Activated CD8-positive, alpha-beta memory T cell treated with anti-CD3 and anti-CD28 coated beads, Interleukin-2, amount 50 U/mL, for 4 hours (primary cell): ENCODE results near the gene MAL.

Experiments
- DNase-seq: peaks from one replicate; pipeline ENCODE4 v3.0.0-alpha.2; 2020

Gene MAL

GRCh38 chr2:95050385-95051300 is 25.1 kb downstream of the MAL start:
- no peak for DNase-seq

DNA sequence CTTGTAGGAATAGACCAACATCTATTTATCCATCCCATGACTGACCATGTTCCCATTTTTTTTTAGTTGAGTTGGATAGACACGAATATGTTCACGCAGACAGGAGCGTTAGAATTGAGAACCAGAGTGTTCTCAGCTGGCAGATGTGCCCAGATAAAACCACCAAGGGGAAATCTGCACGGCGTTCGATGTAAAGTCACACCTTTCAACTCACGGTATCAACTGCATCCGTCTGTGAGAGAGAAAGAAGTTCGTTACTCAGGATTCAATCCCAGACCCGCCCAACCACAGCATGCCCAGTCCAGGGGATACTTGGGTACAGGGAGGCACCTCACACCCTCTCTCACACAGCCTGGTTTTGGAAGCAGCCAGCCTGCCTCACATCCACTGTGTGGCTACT is 26.1 kb downstream of the MAL start:
- no peak for DNase-seq

GRCh38 chr2:95052307-95052706 is 26.8 kb downstream of the MAL start:
- no peak for DNase-seq

DNA sequence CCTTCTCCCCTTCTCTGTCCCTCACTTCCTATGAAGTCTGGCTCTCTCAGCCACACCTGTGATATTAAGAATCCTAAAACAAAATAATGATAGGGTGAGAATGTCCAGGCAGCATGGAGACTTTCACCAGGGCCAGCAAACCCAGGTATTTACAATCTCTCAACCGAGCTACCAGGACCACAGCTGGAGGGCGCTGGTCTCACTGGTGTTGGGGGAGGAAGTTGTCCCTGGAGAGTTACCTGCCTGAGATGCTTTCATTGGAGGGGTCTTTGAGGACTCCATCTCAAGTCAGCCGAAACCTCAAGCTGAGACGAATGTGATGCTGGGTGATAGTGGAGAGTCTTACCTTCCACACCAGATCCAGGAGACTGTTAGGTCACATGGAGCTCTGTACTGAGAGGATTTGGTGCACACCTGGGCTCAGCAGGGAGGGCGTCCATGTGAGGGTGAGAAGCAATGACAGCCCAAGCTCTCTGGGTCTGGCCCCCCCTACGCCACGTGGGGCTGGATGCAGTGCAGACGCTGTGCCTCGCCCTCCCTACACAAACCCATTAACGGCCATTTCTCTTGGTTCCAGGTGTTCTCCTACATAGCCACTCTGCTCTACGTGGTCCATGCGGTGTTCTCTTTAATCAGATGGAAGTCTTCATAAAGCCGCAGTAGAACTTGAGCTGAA is 27.4 kb downstream of the MAL start:
- no peak for DNase-seq

GRCh38 chr2:95053543-95053942 is 28.0 kb downstream of the MAL start:
- DNase-seq, result no peak

- DNase-seq, result no peak
Measured at GRCh38 chr2:95054016-95054415, 28.5 kb downstream of the MAL start.

DNA sequence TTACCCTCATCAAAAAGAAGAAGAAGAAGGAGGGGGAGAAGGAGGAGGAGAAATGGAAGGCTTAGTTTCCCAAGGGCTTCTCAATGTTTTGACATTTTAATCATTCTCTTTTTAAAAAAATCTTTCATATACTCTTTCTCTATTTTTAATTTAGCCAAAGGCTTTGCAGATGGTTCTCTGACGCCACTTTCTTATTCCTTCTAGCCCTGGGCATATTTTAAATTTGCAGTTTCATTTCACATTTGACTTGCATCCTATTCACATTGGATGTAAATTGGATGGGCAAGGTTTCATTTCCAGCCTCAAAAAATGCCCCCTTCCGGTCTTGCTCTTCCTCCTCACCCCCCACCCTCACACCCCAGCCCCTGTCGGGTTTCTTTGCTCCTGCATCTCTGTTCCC is 29.8 kb downstream of the MAL start:
- no peak for DNase-seq

- DNase-seq, result no peak
Measured at GRCh38 chr2:95056044-95056443, 30.5 kb downstream of the MAL start.

GRCh38 chr2:95056461-95057459 is 31.3 kb downstream of the MAL start:
- no peak for DNase-seq

DNA sequence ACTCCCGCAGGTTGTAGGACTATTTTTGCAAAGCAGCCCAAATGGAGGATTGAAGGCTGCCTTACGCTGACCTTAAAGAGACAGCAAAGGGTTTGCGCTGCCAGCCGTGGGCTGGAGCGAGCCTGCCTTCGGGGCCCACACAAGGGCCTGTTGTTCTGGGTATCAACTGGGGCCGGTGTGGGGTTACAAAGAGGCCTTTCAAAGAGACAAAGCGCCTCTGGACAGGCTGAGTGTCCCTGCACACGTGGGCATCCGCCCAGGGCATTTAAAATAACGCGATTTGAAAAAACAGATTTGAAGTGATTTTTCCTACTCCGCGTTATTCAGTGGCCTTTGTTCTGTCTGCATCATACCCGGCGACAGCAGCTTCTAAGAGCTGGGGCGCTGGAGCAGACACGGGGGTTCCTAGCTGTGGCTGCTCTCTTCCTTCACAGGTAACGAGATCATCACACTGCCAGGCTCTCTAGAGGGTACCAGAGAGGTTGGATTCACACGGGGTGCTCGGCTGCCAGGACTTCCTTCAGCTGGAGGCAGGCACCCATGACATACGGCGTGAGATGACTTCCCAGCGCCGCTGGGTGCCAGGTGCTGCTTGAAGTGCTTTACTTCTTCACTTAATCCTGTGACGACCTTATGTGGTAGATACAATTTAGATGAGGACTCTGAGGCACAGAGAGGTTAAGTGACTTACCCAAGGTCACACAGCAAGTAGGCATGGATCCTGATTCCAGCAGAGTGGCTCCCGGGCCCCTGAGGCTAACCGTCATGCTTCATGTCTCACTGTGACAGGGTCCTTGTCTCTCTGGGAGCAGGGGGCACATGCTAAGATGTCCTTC is 32.2 kb downstream of the MAL start:
- DNase-seq, result no peak

- DNase-seq, result no peak
Measured at GRCh38 chr2:95058466-95058988, 33.0 kb downstream of the MAL start.

DNA sequence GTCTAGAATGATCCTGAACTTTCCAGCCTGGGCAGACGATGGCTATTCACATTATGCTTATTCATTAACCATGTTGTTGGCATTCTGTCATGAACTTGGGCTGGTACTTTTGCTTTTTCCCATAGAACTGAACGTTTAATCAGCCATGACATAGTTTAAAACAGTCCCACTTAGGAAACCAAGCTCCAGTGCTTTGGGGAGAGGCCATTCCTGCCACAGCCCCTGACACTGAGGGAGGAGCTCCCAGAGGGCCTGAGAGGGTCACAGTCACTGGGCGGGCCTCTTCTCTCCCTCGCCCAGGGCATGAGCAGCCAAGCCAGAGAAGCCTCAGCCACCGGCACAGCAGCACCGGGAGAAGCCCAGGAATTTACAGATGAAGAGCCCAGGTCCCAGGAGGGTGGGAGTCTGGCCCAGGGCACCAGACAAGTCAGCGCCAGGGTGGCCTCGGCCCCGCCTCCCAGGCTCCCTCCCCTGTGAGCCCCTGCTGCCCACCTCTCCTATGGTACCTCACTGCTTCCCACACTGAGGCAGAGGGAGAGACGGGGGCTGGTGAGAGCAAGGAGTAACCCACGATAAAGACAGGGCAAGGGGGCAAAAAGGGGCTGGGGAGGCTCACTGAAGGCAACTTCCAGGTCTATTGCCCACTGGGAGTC is 33.6 kb downstream of the MAL start:
- no peak for DNase-seq

DNA sequence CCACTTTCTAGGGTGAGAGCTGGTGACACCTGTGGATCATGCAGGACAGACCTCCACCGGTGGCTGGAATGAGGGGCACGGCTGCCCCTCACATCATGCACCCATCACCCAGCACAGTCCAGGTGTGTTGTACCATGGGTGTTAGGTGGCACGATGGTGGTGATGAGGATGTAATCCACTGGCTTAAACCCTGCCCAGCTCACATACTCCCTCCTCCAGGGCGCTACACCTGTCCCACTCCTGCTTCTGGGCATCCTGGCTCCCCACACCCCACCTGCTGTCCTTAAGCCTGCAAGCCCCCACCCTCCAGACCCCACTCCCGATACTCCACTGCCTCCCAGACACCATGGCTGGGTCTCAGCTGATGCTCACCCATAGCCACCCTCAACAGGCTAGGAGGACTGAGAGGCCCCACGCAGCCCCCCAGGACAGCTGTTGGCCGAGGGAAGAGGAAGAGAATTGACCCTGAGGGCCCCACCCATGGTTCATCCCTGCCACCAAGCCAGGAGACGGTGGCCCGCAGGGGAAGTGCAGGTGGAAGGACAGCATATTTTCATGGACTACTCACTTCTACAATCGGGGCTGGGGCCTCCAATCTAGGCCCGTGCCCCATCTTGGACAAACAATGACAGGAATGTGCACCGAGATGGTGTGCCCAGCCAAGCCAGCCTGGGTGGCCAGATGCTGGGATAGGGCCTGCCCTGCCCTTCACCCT is 34.3 kb downstream of the MAL start:
- no peak for DNase-seq

DNA sequence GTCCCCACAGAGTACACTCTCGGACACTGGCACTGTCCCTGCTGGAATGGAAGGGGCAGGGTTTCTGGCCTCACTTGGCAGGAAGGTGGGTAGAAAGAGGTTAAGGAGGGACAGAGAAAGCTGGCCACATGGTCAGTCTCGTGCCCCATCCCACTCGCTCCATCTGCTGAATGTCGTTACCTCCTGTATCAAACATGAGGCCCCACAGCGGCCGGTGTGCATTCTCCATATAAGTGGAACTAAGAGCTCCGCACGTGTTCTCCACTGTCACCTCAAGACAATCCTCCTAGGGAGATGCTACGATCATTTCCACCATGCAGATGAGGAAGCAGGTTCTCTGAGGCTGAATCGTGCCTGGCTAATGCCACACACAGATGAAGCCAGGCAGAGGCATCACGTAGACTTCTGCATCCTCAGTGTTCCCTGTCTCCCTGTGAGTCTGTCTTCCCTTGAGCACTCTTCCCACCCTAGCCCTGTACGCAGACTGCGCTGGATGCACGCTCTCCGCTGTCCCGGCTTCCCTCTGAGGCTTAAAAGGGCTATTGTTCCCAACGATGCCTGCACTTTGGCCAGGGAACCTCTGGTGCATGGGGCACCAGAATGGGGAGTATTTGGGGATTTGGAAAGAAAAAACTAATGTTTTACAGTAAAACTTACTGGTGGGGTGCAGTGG is 35.1 kb downstream of the MAL start:
- no peak for DNase-seq

- no peak for DNase-seq
Measured at GRCh38 chr2:95061119-95061512, 35.6 kb downstream of the MAL start.

GRCh38 chr2:95061601-95062183 is 36.2 kb downstream of the MAL start:
- DNase-seq, result no peak

- DNase-seq, result no peak
Measured at GRCh38 chr2:95062242-95063085, 37.0 kb downstream of the MAL start.

DNA sequence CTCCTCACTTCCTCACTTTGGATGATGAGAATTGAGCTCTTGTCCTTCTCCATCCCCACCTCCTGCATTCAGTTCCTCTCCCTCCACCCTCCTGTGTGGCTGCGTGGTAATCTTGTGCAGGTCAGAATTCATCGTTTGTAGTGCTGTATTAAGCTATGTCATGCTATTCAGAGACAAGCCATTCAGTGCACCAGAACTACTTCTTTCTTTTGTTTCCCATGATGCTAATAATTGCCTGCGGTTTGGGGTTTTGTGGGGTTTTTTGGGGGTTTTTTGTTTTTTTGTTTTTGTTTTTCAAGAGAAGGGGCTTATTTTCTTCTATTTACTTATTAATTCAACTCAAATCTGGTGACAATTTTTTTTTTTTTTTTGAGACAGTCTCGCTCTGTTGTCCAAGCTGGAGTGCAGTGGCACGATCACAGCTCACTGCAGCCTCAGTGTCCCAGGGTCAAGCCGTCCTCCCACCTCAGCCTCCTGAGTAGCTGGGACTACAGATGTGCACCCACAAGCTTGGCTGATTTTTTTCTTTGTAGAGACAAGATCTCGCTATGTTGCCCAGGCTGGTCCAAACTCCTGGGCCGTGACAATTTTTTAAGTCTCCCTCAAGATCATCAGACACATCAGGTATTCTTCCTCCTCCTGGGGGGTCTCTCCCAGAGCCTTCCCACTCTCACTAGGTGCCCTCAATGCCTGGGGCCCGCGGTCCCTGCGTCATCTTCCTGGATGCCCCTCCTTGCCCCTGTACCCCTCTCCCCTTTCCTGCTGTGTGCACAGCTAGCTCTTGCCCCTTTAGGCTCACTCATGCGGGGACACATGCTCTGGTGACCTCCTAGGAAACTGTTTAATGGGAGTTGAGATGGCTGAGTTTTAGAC is 37.8 kb downstream of the MAL start:
- DNase-seq, result no peak
